Measurements from ENCODE around the gene DNAAF1.

DNA sequence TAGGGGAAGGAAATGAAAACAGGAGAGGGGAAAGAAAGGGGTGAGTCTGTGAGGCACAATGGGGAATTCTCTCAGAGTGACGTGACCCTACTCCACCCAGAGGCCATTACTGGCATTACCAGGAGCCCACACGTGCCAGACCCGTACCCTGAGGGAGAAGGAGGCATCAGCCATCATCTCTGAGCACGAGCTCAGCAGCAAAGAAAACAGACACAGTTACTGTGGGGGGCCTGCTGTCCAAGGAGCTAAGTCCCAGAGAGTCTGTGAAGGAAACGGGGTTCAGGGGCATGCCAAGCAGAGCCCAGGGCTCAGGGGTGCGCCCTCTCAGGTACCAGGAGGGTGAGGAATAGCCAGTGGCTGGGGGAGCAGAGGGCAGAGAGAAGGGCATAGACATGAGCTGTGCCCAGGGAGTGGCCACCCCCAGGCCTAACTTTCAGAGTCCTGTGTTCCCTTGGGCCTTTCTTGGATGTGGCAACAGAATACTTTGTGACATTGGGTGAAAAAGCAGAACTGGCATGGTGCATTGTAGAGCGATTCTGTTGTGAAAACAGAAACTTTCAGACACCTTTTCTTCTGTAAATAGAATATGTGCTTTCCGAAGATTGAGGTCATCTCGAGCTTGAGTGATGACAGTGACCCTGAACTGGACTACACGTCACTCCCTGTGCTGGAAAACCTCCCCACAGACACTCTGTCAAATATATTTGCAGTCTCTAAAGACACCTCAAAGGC lies 30.4 kb downstream of the DNAAF1 start:
- TF ChIP-seq, protein P1, sequence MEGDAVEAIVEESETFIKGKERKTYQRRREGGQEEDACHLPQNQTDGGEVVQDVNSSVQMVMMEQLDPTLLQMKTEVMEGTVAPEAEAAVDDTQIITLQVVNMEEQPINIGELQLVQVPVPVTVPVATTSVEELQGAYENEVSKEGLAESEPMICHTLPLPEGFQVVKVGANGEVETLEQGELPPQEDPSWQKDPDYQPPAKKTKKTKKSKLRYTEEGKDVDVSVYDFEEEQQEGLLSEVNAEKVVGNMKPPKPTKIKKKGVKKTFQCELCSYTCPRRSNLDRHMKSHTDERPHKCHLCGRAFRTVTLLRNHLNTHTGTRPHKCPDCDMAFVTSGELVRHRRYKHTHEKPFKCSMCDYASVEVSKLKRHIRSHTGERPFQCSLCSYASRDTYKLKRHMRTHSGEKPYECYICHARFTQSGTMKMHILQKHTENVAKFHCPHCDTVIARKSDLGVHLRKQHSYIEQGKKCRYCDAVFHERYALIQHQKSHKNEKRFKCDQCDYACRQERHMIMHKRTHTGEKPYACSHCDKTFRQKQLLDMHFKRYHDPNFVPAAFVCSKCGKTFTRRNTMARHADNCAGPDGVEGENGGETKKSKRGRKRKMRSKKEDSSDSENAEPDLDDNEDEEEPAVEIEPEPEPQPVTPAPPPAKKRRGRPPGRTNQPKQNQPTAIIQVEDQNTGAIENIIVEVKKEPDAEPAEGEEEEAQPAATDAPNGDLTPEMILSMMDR (IDR thresholded peaks at IDR 0.05): peak; percentile 79
- TF ChIP-seq ZFX (IDR thresholded peaks at IDR 0.05; ENCODE audit: borderline replicate concordance): no peak
